HG03108 (cell line): ENCODE measurements around the gene DUSP22.
"Not testable (repeated sequence)": the region's sequence is repeated elsewhere in the genome, so short reads cannot be mapped to it uniquely, and the experiment has no call there.

ENCODE experiments used
- ATAC-seq: cut with Tn5 transposase; IDR thresholded peaks from one replicate; pipeline ENCODE4 v1.9.1; 2021; ENCODE audit warnings: moderate library complexity; ENCODE audit not compliant: unreplicated experiment

Gene DUSP22

DNA sequence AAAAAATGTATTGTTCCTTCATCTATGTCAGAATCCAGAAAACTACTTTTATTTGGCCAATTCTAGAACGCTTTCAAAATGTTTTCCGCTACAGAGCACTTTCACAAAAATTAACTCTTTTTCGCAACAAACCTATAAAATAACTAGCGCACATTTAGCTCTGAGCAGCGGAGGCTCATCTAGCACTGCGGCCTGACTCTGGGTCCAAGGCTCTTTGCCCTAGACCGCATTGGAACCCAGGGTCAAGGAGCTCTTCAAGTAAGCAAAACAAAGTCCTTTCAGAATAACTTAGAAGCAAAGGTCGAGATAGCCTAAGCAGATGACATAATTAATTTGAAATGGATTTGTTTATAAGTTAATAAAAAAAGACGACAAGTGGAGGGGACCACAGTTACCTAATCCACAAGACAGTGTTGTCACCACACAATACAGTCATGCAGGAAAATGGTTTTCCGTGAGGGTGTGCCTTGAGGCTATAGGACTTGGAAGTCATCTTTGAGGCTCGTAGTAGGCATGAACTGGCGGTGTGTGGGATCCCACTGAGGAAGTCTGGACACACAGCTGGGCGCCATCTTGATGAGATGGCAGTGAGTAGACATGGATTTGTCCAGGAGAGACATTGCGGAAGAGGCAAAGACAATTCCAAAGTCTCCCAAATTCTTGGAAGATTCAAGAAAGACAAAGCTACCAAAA is 70.1 kb downstream of the DUSP22 start:
- no peak for ATAC-seq

DNA sequence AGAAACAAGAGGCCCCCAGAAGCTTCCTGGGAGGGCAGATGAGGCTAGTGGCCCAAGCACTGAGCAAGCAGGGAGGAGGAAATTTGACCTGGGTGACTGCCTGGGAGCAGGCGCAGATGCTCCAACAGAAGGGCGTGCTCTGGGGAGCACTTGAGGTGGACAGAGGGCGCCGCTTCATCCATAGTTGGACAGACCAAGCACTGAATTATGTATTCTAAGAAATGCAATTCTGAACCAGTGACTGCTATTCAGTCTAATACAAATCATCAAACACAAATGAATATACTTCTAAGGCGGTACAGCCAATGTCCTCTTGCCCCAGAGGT is 70.6 kb downstream of the DUSP22 start:
- ATAC-seq, result no peak

DNA sequence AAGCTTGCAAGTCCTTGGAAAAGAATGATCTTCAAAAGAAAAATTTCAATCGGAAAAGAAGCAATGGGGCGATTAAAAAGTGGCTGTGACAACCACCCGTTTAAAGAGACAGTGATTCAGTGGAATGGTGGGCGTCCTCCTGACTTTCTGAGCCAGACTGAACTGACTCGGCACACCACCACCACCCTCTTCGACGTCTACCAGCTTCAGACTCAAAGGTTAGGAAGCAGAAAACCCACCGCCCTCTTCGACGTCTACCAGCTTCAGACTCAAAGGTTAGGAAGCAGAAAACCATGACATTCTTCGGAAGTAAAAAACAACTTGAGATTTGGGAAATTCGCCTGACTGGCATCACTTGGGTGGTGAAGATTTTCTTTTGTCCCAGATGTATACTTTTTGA is 71.0 kb downstream of the DUSP22 start:
- ATAC-seq, result no peak

DNA sequence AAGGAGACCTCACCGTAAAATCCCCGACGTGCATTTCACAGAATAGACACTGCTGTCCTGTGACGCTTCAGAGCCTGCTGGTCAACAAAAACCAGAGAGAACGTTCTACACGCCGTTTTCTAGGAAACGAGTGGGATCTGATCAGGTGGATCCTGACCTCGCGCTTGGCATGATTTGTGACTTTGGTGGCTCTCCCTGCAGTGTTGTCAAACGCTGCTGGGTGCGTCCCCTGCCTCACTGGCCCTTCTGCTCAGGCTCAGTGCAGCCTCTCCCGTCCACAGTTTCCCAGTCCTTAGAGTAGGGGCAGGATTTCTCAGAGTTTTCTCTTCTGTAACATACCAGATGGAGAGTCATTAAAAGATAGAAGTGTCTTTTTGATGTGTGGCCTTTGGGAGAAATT is 71.6 kb downstream of the DUSP22 start:
- no peak for ATAC-seq

DNA sequence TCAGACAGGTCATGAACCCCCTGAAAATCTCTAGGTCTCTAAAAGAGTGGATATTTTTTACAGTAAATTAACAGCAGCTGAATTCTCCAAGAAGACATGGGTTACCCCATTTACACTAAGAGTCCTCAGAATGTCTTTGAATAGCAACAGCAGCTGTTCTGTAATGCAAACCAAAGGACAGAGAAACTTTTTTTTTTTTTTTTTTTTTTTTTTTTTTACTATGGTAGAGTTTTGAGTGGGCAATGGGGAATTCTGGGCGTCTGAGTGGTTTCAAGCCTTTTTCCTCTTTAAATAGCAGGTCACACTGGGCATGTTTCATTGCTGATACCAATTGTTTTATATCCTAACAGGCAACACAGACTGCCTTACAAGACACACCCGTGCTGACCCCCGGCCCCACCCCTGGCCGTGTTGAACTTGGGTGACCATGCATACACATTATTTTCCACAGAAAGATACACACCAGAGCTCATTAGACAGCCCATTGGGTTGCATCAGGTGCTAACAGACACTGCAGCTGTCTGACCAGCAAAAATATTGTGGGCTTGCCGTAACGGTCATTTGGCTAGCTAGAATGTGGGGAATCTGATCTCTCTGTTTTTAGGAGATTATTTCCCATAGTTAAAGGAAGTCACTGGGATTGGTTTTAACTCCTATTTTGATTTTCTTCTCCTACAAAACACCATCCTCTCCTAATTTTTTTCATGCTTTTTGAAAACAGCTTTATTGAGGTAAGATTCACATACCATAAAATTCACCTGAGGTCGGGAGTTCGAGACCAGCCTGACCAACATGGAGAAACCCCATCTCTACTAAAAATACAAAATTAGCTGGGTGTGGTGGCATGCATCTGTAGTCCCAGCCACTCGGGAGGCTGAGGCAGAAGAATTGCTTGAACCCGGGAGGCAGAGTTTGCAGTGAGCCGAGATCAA is 72.6 kb downstream of the DUSP22 start:
- ATAC-seq, result peak; percentile 45

DNA sequence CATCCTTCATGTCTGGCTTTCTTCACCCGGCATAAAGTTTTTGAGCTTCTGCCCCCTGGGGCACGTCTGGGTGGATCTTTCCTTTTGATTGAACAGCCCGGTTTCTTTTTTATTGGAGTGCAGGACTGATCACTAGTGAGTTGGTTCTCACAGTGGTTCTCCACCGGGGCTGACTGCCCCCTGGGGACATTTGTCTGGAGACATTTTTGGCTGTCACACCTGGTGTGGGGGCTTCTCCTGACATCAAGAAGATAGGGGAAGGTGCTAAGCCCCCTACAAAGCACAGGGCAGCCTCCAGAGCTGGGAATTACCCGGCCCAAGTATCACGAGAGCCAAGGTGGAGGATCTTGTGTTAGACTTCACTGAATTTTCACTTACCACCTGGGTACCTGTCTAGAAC is 73.5 kb downstream of the DUSP22 start:
- ATAC-seq, result no peak

DNA sequence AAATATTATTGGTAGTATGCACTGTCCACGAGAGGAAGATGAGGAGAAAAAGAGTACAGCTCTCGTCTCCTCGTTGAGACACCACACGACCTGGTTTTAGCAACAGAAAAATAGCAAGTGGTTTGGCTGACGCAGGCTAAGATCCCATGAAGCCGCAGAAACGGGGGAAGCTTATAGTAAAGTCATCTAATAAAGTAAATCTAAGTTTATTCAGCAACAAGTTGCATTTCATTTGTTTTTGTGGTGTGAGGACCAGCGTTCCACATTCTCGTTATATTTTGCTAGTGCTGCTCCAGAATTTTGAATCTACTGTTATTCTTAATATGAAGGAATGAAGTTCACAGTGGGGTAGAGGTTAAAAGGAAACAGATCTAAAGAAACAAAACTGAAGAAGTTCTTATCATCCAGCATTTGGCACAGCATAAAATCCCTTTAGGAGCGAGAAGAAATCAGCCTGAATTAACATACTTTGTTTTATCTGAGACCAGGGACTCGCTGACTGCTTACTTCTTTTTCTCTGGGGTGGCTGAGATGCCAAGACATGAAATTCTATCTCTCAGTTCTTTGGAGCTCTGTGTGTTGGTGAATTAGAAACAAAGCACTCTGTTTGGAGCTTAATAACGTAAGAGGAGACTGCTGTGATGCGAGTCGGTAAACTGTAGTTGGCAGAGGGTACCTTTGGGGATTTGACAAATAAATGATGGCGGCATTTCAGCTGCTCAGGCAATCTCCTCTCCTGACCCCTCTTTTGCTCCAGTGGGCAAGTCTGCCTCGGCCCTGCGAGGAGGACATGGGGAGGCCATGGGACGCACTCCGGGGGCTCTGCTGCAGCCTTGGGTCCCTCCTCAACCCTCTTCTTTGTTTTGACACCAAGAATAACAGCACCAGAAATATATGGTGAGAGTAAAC is 74.4 kb downstream of the DUSP22 start:
- ATAC-seq, result no peak

DNA sequence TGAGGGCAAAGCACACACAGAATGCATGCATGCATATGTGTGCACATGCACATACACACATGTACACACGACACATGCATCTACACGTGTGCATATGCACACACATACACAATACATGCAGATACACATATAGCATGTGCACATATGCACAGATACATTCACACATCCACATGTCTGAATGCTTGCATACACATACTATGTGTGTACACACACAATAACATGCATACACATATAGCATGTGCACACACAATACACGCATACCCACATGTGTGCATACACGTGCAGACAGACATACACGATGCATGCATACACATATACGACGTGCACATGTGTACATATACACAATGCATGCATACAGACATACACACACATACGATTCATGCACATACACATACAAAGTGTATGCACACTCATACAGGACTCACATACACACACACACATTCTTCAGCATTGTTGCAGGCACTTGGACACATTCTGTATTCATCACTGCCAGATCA is 75.1 kb downstream of the DUSP22 start:
- no peak for ATAC-seq

DNA sequence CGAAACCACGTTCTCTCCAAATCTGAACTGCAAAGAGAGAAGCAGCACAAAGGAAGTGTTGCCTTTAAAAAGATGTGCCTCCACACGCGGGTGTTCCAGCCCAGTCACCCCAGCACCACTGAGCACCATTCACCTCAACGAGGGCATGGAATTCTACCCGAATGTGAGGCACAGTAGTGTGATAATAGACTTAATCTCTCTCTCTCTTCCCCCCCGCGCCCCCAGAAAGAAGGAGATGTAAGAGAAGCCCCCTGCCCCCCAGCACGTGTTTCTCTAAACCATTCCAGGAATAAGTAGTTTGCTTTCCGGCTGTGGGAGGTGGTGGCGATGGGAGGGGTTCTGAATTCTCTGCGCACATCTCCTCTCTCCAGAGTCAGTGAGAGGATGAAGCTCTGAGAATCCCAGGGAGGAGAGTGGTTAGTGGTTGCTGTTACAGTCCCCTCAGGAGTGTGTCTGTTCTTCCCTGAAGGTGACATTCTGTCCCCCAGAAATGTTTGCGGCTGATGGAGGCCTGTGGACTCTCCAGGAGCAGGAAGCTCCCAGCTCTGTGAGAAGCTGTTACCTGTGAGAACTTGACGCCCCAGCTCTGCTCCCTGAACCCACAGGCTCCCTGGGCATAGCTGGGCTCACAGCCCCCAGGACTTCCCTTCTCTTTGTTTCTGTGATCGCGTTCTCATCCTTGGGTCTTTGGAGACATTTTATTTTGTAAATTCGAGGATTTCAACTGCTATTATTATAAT is 75.8 kb downstream of the DUSP22 start:
- ATAC-seq, result no peak

DNA sequence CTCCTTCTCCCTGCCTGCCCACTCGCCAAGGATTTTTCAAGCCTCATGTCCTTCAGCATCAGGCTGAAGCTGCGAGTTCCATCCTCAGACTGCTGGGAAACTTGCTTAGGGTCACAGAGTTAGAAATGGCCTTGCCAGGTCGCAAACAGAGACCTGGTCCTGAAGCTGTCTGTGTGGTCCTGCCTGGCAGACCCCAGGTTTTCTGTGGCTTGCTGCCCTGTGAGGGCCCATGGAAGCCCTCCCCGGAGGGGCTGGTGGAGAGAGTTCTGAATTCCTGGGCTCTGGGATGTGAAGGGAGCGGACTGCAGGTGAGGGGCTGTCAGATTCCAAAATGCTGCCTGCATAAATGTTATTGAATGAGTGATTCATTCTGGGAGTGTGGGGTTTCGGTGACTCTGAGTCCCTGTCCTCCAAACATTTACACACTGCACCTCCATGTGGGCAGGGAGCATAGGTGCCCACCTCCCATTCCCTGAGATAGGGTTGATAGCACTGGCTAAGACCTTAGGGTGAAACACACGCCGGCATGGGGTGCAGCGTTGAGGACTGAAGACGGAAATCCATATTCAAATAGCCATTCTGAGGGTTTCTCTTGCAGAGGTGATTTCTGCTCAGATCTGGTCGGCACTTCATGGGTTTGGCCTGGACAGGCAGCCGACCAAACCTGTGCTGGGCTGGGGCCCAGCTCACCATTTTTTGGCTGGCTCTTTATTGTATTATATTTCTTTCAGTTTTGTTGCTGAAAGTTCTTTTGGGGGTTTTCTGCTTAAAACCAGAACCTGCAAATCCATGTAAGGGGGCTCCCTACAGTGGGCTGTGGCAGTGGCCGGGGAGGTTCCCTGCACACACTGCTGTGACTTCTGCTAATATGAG is 77.5 kb downstream of the DUSP22 start:
- ATAC-seq, result no peak

DNA sequence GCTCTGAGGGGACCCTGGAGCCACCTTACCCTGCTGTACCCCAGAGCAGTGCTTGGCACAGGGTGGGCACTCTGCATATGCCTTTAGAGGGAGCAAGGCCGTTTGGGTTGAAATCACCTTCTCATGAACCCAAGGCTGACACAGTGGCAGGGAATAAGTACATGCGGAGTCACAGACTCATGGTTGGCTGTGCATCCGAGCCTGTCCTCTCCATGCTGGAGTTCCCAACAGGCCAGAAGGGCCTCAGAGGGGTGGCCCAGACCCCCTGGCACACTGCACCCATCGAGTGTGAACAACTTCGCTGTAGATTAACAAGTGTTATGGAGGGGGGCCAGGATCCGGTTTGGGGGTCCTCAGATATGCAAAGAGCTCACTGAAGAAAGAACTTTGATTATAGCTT is 78.3 kb downstream of the DUSP22 start:
- no peak for ATAC-seq

DNA sequence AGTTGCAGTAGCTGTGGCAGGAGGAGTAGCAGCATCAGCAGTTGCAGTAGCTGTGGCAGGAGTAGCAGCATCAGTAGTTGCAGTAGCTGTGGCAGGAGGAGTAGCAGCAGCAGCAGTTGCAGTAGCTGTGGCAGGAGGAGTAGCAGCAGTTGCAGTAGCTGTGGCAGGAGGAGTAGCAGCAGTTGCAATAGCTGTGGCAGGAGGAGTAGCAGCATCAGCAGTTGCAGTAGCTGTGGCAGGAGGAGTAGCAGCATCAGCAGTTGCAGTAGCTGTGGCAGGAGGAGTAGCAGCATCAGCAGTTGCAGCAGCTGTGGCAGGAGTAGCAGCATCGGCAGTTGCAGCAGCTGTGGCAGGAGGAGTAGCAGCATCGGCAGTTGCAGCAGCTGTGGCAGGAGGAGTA is 79.6 kb downstream of the DUSP22 start:
- ATAC-seq, result not testable (repeated sequence)

DNA sequence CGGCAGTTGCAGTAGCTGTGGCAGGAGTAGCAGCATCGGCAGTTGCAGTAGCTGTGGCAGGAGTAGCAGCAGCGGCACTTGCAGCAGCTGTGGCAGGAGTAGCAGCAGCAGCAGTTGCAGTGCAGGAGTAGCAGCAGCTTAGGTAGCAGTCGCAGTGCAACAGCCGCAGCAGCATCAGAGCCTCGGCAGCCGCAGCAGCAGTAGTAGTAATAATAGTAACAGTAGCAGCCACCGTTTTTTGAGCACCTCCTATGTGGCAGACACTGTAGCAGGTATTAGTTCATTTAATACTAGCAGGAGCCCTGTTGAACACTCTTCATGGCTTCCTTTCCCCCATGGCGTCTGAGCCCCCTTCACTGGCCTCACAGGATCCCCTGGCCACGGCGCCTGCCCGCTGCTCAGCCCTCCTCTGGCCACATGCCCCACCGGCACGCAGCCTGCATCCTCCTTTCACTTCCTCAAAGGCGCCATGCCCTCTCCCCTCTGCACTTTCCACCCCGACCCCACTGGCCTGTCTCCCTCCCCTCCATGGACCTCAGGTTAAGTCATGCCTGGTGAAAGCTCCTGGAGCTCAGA is 80.1 kb downstream of the DUSP22 start:
- peak; percentile 61 for ATAC-seq

DNA sequence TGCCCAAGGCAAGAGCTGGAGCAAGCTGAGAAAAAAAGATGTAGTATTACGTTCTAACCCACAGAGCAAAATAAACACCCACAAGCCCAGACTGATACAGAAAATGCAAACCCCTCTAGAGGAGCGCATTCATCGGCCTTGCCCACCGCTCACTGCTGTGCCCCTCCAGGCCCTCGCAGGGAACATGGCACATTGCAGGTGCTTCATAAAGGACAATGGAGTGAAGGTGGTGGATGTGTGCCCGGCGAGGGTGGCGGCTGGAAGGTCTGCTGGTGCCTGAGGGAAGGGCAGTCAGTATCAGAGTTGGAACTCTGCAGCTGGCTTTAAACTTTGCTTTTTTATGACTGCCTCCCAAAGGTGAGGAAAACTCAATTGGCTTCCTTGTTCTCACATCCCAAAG is 80.7 kb downstream of the DUSP22 start:
- ATAC-seq, result no peak

DNA sequence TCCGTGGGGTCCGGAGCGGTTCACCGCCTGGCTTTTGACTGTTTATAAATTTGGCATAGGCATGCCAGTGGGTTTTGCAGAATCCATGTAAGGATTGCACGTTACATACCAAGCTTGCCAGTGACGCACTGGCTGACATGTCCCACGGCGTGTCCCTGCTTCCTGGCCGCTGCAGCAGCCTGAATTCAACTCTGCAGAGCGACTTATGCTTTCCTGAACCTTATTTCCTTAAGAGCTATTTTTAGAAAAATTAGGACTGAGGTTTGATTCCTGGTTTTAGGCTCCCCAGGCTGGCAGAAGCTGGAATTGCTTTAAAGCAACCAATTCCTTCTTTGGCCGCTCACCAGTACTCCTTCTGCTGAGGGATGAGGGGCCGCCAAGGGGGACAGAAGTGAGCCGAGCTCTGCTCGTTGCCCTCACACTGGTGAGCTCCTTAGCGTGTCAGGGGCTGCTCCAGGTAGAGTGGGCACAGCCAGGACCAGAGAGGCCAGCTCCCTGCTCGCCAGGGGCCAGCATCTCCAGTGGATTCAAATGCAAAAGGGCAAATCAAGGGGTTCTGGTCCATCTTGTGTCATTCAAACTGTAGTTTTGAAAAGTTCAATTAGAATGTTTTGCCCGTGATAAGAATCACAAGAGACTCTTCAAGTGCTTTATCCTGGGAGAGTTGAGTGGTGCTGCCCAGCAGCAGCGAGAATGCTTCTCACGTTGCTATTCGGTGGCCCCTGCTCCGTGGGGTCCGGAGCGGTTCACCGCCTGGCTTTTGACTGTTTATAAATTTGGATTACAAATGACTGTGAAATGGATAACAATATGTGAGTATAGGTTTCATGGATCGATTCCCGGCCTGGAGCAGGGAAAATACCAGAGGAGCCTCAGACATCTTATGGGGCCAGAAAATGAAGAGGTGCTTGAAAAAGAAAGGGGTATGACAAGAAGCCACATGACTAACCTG is 81.8 kb downstream of the DUSP22 start:
- no peak for ATAC-seq

DNA sequence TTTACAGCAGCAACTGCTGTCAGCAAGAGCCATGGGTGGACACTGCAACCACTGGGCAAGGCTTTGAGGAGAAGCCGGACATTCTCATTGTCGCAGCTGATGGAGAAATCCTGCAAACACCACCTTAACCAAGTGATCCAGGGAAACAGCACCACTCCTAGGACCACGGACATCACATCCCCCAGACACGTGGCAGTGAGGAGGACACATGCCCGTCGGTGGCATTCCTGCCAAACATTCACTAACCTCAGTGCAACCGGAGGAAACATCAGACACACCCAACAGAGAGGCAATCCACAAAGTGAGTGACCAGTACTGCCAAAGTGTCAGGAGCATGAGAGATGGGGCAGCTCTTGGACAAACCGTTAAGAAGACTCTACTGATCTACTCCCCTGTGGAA is 82.7 kb downstream of the DUSP22 start:
- no peak for ATAC-seq

DNA sequence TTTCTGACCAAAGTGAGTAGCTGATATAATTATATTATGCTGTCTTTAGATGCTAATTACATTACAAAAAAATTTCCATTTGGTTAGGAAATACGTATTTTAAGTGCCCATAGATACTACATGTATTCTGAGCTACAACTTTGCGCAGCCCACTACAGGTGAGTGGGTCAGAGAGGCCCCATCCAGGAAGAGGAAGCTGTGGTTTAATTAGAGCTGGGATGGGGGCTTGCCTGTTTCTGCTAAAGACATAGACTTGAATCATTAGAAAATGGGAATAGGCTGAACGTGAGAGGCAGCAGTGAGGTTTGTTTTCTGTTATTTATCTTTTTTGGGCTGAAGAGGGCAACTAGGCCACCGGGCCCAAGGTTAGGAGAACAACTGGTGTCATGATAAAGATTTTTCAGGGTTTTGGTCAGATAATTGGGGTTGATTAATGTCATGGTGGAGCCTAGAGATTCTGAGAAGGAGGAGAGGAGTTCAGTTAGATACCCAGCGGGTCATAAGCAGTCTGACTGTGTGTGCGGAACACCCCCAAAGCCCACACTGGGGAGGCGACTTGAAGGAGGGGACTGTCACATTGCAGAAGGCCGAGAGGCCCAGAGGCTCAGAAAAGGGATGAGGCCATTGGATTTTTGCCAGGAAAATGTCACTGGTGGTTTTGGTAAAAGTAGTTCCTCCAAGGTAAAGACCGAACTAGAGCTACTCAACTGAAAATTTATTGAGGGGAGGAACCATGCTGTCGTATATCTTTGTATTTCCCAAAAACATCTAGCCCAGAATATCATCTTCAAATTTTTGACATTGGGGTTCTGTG is 84.7 kb downstream of the DUSP22 start:
- ATAC-seq, result no peak
